GM19043 (cell line): ENCODE data around the gene RAB36.

Experiments
- ATAC-seq: cut with Tn5 transposase; IDR thresholded peaks from one replicate; pipeline ENCODE4 v1.9.1; 2021; ENCODE audit warnings: low read depth; ENCODE audit not compliant: unreplicated experiment

RAB36 gene

DNA sequence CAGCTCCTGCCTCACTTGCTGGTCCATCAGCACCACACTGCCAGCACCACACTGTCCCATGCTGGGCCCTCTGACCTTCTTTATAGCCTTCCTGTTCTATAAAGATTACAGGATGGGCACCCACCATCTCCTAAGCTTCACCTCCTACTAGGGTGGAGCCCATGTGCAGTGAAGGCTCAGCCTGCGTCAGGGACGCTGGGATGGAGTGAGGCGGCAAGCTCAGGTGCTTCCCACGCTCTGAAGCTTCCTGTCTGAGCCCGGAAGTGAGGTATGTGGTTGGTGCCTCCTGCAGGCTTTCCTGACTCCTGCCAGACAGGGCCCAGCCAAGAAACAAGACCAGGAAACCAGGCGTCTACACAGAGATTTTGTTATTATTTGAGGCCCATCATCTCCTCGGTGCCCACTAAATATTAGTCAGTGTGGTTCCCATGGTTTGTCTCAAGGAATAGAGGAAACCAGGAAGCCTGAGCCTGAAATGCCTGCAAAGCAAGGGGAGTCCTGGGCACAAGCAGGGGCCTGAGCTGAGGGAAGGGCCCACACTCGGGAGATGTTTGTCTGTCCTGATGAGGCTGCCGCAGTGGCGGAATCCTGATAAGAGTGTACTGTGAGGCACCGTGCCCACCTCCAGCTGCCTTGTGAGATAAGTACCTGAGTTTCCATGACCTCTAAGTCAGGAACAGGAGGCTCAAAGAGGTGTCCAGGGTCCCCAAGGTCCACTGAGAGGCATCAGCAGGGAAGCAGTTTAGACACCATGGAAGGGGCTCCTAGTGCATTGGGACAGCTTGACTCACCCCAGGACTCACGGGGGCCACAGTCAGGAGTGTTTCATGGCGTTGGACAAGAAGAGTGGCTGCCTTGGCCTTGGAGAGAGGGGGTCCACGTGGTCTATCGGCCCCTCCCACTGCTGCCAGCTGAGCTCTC lies 25.5 kb upstream of the RAB36 start:
- ATAC-seq, result no peak

GRCh38 chr22:23120415-23120899 lies 24.8 kb upstream of the RAB36 start:
- ATAC-seq, result no peak

GRCh38 chr22:23121000-23121421 lies 24.3 kb upstream of the RAB36 start:
- ATAC-seq, result no peak

GRCh38 chr22:23121424-23121823 lies 23.9 kb upstream of the RAB36 start:
- no peak for ATAC-seq

GRCh38 chr22:23122216-23122957 lies 22.9 kb upstream of the RAB36 start:
- no peak for ATAC-seq

DNA sequence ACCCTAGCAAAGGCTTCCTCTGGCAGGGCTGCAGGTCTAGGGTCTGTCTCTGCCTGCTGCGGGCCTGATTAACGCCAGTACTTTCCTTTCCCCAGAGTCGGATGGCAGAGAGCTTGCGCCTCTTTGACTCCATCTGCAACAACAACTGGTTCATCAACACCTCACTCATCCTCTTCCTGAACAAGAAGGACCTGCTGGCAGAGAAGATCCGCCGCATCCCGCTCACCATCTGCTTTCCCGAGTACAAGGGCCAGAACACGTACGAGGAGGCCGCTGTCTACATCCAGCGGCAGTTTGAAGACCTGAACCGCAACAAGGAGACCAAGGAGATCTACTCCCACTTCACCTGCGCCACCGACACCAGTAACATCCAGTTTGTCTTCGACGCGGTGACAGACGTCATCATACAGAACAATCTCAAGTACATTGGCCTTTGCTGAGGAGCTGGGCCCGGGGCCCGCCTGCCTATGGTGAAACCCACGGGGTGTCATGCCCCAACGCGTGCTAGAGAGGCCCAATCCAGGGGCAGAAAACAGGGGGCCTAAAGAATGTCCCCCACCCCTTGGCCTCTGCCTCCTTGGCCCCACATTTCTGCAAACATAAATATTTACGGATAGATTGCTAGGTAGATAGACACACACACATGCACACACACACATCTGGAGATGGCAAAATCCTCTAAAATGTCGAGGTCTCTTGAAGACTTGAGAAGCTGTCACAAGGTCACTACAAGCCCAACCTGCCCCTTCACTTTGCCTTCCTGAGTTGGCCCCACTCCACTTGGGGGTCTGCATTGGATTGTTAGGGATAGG lies 22.1 kb upstream of the RAB36 start:
- no peak for ATAC-seq

DNA sequence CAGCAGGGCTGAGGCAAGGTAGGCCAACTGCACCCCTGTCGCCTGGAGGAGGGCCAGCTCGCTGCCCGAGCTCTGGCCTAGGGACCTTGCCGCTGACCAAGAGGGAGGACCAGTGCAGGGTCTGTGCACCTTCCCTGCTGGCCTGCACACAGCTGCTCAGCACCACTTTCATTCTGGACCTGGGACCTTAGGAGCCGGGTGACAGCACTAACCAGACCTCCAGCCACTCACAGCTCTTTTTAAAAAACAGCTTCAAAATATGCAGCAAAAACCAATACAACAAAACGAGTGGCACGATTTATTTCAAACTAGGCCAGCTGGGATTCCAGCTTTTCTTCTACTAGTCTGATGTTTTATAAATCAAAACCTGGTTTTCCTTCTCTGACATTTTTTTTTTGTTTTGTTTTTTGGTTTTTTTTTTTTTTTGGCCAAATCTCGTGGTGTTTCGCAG lies 21.4 kb upstream of the RAB36 start:
- ATAC-seq, result no peak

DNA sequence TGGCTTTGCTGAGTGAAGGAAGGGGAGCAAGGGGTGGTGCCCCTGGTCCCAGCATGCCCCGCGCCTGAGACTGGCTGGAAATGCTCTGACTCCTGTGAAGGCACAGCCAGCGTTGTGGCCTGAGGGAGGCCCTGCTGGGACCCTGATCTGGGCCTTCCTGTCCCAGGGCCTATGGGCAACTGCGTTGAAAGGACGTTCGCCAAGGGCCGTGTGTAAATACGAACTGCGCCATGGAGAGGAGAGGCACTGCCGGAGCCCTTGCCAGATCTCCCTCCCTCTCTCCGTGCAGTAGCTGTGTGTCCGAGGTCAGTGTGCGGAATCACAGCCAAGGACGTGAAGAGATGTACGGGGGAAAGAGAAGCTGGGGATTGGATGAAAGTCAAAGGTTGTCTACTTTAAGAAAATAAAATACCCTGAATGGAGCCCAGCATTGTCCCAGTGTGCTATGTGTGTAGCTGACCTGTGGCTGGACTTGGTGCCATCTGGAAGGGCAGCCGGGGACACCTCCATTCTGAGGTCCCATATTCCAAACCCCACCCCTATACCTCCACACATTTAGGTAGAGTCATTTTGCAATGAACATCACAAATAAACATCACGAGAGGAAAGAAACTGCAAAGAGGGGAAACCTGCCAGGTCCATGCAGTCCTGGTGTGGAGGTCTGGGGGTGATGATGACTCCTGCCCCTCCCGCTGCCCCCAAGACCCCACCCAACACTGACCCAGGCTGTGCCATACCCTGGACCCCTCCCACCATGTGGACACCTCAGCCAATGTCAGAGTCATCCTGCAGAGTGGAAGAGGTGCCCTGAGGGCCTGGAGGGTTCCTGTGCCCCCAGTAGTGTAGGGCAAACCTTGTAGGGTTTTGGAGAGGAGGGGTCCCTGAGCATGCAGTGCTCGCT lies 20.4 kb upstream of the RAB36 start:
- no peak for ATAC-seq

DNA sequence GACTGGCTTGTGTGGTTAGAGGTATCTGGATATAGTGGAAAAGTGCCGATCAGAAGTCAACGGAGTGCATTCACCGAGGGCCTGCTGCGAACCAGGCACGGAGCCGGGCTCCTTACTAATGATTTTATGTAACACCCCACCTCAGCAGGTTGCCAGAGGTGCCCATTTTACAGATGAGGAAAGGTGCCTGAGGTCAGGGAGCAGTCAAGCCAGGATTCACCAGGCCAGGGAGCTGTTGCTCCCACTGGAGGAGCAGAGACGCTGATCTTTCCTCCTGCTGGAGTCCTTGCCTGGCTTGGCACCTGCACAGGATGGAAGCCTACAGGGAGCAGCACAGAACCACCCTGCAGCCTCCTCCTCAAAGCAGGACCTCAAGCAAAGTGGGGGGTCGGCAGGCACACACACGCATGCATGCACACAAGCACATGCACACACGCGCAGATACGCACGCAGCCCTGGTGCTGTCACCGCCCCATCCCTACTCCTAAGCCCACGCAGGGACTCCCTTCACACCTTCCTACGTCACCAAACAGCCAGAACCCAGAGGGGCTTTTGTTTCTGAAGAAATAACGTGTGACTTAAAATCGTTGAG lies 19.7 kb upstream of the RAB36 start:
- ATAC-seq, result no peak

- no peak for ATAC-seq
These were observed 18.9 kb upstream of the RAB36 start for GRCh38 chr22:23126165-23127054.

DNA sequence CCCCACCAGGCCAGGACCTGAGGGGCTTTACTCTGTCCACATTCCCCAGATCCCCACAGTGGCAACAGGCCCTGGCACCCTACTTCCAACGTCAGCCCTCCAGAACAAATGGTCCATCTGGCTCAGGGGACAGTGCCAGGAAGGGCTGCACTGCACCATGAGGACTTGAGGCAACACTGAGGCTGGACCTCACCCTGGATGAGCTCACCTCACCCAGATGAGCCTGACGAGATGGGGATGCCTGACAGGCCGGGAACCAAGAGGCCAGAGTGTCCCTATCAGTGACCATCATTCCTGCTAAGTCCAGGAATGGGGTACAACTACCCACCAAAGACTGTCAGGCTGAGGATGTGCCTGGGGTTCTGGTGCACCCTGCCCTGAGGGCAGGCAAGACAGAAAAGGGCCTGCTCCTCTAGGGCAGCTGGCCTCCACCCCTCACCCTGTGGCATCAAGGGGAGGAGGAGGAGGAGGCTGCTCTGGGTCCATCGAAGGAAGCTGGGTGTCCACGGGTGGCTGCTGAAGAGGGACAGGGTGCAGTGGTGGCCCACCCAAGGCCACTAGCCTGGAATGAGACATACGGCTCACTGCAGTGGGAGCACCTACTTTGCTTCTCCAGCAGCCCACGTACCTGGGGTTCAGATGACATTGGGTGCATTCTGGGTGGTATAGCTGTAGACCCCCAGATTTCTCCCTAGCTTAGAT lies 18.1 kb upstream of the RAB36 start:
- ATAC-seq, result no peak

DNA sequence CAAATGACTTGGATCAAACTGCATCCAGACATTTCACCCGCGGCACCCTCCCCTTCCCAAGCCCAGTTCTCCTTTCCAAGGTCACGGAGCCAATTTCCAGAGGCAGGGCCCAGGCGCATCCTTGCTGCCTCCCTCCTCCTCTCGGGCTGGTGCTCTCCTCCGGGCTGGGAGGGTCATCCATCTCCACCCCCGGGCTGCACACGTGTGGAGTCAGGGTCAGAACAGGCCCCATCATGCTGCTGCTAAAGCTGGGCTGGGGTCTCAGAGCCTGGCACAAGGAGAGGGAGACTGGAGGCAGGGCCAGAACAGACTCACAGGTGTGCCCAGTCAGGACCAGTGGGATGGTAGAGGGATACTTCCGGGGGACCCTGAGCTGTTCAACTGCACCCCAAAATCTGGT lies 17.5 kb upstream of the RAB36 start:
- ATAC-seq, result no peak

DNA sequence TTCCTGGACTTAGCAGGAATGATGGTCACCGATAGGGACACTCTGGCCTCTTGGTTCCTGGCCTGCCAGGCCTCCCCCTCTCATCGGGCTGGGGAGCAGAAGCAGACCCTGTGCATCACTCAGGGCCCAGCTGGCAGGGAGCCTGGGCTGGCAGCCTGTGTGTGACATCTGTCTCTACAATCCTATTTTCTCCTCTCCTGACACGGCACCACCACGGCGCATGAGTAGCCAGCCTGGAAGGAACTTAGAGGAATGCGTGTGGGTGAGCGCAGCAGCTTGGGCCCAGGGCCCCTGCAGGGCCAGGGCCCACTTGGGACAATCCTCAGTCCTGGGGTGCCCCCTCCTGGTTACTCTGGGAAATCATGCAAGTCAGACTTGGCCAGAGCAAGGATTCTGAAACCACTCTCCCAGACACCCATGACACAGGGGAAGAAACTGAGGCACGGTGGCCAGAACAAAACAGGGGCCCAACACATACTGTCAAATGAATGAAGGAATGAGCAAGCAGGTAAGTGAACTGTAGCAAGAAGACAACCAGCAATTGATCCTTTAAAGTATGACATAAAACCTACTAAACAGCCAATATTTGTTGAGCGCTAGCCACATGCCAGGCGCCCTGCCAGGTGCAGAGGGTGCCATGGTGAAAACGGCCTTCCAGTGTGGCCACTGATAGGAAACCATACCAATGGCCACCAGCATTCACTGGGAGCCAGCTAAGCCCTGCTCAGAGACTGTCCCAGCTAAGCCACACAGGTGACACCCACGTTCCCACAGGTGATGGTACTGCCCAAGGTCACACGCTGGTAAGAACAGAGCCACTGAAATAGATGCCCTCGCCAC lies 16.8 kb upstream of the RAB36 start:
- ATAC-seq, result no peak

- ATAC-seq, result no peak
These were observed 16.1 kb upstream of the RAB36 start for GRCh38 chr22:23129149-23129548.

DNA sequence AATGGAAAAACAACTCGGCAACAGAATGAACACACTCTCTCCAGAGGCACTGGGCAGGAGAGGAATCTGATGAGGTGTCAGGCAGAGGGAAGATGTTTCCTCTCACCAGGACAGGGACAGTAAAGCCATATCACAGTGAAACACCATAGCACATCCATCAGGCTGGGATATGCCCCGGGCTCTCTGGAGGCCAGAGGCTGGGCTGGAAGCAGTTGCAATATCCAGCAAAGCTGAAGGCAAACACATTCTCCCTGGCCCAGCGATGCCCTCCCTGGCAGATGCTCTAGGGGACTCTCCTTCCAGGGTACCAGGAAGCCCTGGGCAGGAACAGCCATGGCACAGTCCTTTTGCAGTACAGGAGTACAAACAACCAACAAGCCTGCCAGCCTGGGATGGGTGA lies 14.6 kb upstream of the RAB36 start:
- ATAC-seq, result no peak

DNA sequence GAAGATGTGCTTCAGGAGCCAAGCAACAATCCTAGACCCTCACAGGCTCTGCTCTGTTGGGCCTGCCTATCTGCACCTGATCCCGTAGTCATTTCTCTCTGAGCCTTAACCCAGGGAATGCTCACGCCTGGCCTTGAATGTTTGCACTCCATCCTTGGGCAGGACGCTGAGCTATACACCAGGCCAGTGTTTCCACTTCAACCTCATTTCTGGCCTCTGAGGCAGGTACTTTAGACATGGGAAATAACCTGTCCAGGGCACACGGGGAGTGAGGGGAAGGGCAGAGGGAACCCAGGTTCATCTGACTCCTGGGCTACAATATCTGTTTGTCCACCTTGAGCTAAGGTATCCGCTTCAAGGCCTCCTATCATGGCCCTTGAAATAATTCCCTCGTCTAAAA lies 13.3 kb upstream of the RAB36 start:
- no peak for ATAC-seq
